Thyroid gland (tissue), 4 donors: Measurements from ENCODE around the gene PKP4.

Source experiments
- CTCF ChIP-seq, 6 experiments: fragments of 200-600 bp in 3 of 6; fragments of 450-650 bp in 3 of 6; sonication (generic) in 3 of 6; IDR thresholded peaks; one replicate each; pipeline ENCODE4 v1.5.1; 2016 to 2019; ENCODE audit warnings: antibody characterized with exemption in 6 of 6, mild to moderate bottlenecking in 2 of 6, inconsistent platforms in 1 of 6, moderate library complexity in 1 of 6
- POLR2A ChIP-seq, 2 donors: fragments of 450-650 bp; IDR thresholded peaks; one replicate each; pipeline ENCODE4 v1.6.1; 2017; ENCODE audit warnings: antibody characterized with exemption in 2 of 2, mild to moderate bottlenecking in 2 of 2, moderate library complexity in 1 of 2

GRCh38 chr2:158501301-158501700 lies 44.5 kb downstream of the PKP4 start:
- TF ChIP-seq CTCF (IDR thresholded peaks at IDR 0.05) = no peak
- no peak for TF ChIP-seq POLR2A (IDR thresholded peaks at IDR 0.05)
